GM12878 (cell line): Measurements from ENCODE around the gene LPAR6. TPM values are rescaled to one million over a fixed set of nuclear protein-coding genes. Genes with fewer than 3 reads are reported as not detected.
A peak's percentile ranks its signal among the peaks of the same experiment; 100 is the strongest.

Experiments used
- ATAC-seq: fragments of 200-7000 bp; cut with Tn5 transposase; 3 replicates; pipeline ENCODE4 v1.9.1; 2020; ENCODE audit warnings: mild to moderate bottlenecking, moderate library complexity
- BruUV-seq: library from RNA; stranded (reverse); fragments of 400-500 nt; replicated peaks from 2 replicates; lab custom pipeline; 2021; lab: Mats Ljungman, UMichigan
- CTCF ChIA-PET: fragments of 300-600 bp; sonication (Branson Sonifier 250); formaldehyde crosslinking; extraction: SDS; loops from one replicate; lab custom pipeline; 2021; ENCODE audit warnings: inconsistent platforms; lab: Yijun Ruan, JAX
- POLR2A ChIA-PET: fragments of 350-600 bp; formaldehyde crosslinking; extraction: SDS; loops from one replicate; lab custom pipeline; 2021; ENCODE audit warnings: inconsistent platforms; lab: Charles Lee
- RAD21 ChIA-PET: fragments of 300-600 bp; sonication (Branson Sonifier 250); formaldehyde crosslinking; loops from one replicate; lab custom pipeline; 2023; ENCODE audit warnings: antibody characterized with exemption; ENCODE audit not compliant: unreplicated experiment; lab: Charles Lee
- SMC1A ChIA-PET: fragments of 300-600 bp; sonication (Branson Sonifier 250); formaldehyde crosslinking; loops from one replicate; lab custom pipeline; 2023; ENCODE audit not compliant: unreplicated experiment, uncharacterized antibody; lab: Charles Lee
- DNase-seq: peaks from one replicate; pipeline ENCODE4 v3.0.0-alpha.2; 2011; ENCODE audit warnings: low read depth, low spot score
- FAIRE-seq: peaks from 3 replicates; lab custom pipeline; 2011; peaks lifted over from hg19 to GRCh38; lab: Jason Lieb, UNC
- H2AFZ ChIP-seq: 2 replicates; pipeline ENCODE4 v1.6.0; 2011; ENCODE audit warnings: low read depth, low read length, control low read depth; ENCODE audit not compliant: control insufficient read depth
- H3K27ac ChIP-seq: 2 replicates; pipeline ENCODE4 v1.5.1; 2011; ENCODE audit warnings: control low read depth; ENCODE audit not compliant: control insufficient read depth, insufficient read depth
- H3K27me3 ChIP-seq, 2 experiments: replicated peaks in 1 of 2; 2 replicates each; pipeline versions ENCODE4 v1.6.0 to v1.6.1; 2011; ENCODE audit warnings: low read length in 1 of 2; ENCODE audit not compliant: control insufficient read depth in 2 of 2, insufficient read depth in 2 of 2
- H3K36me3 ChIP-seq, 2 experiments: 2 replicates each; pipeline ENCODE4 v1.5.1; 2011; ENCODE audit warnings: low read length in 1 of 2; ENCODE audit not compliant: control insufficient read depth in 2 of 2, insufficient read depth in 2 of 2
- H3K4me1 ChIP-seq: 2 replicates; pipeline ENCODE4 v1.6.1; 2011; ENCODE audit warnings: mild to moderate bottlenecking, low read length, moderate library complexity, mixed read lengths; ENCODE audit not compliant: control insufficient read depth, insufficient read depth
- H3K4me2 ChIP-seq: 2 replicates; pipeline ENCODE4 v1.6.0; 2011; ENCODE audit warnings: control low read depth; ENCODE audit not compliant: control insufficient read depth, insufficient read depth
- H3K4me3 ChIP-seq: fragments of 200-600 bp; sonication (generic); 2 replicates; pipeline ENCODE4 v1.5.1; 2016
- H3K79me2 ChIP-seq: 2 replicates; pipeline ENCODE4 v1.6.0; 2011; ENCODE audit warnings: low read length; ENCODE audit not compliant: control insufficient read depth, insufficient read depth
- H3K9ac ChIP-seq: 2 replicates; pipeline ENCODE4 v1.8.0; 2011; ENCODE audit warnings: low read length, control low read depth, mixed read lengths; ENCODE audit not compliant: control insufficient read depth, insufficient read depth
- H3K9me3 ChIP-seq: replicated peaks from 3 replicates; pipeline ENCODE4 v1.5.1; 2011; ENCODE audit warnings: mild to moderate bottlenecking, low read length; ENCODE audit not compliant: control insufficient read depth, insufficient read depth
- H4K20me1 ChIP-seq: 2 replicates; pipeline ENCODE4 v1.6.0; 2011; ENCODE audit not compliant: control insufficient read depth, insufficient read depth
- CHD2 ChIP-seq: IDR thresholded peaks from 2 replicates; pipeline ENCODE4 v1.6.1; 2011; ENCODE audit warnings: low read depth, low read length, improper control_type of control experiment, borderline replicate concordance
- EED ChIP-seq: sonication (generic); IDR thresholded peaks from 2 replicates; pipeline ENCODE4 v1.6.1; 2016; ENCODE audit warnings: antibody characterized with exemption, low read depth
- JUNB ChIP-seq: IDR thresholded peaks from 2 replicates; pipeline ENCODE4 v1.6.1; 2016; ENCODE audit warnings: antibody characterized with exemption, mild to moderate bottlenecking
- NBN ChIP-seq: fragments of 450-650 bp; IDR thresholded peaks from 2 replicates; pipeline ENCODE4 v1.6.1; 2016
- NFIC ChIP-seq: IDR thresholded peaks from 2 replicates; pipeline ENCODE4 v1.6.1; 2012; ENCODE audit warnings: low read depth, mild to moderate bottlenecking, inconsistent platforms, low read length, moderate library complexity
- NR2F1 ChIP-seq: fragments of 450-650 bp; conservative IDR thresholded peaks from 2 replicates; pipeline ENCODE4 v1.6.1; 2017; ENCODE audit warnings: mild to moderate bottlenecking
- NRF1 ChIP-seq: conservative IDR thresholded peaks from 2 replicates; pipeline ENCODE4 v1.6.1; 2011; ENCODE audit warnings: mild to moderate bottlenecking, low read depth, low read length, improper control_type of control experiment
- RBBP5 ChIP-seq: fragments of 200-600 bp; sonication (generic); conservative IDR thresholded peaks from 2 replicates; pipeline ENCODE4 v1.6.1; 2016
- RFX5 ChIP-seq: IDR thresholded peaks from 2 replicates; pipeline ENCODE4 v1.6.1; 2011; ENCODE audit warnings: low read depth, low read length, improper control_type of control experiment
- RUNX3 ChIP-seq: IDR thresholded peaks from 2 replicates; pipeline ENCODE4 v1.6.1; 2012; ENCODE audit warnings: low read length, inconsistent platforms
- SP1 ChIP-seq: IDR thresholded peaks from one replicate; pipeline ENCODE4 v1.6.1; 2011; ENCODE audit warnings: low read depth, low read length
- ZNF622 ChIP-seq: fragments of 450-650 bp; IDR thresholded peaks from 2 replicates; pipeline ENCODE4 v1.6.1; 2017; ENCODE audit warnings: mild to moderate bottlenecking, inconsistent platforms
- WGBS: methylation state at CpG from one replicate; pipeline ENCODE4 v1.1.6; 2016; ENCODE audit warnings: low lambda C conversion rate; ENCODE audit not compliant: insufficient replicate concordance, insufficient coverage; ENCODE audit errors: missing lambda C conversion rate; 5-methylcytosine and 5-hydroxymethylcytosine counted together
- in situ Hi-C: fragments of 300-500 bp; cut with MboI; formaldehyde crosslinking; loops from 9 replicates; pipeline ENCODE4 v1.14.3; 2018; ENCODE audit warnings: mixed read lengths
- intact Hi-C: fragments of 100-400 bp; cut with micrococcal nuclease; formaldehyde crosslinking; loops from one replicate; pipeline ENCODE4 v1.14.2; 2022; ENCODE audit not compliant: unreplicated experiment
- polyA plus RNA-seq, 11 experiments: library from polyadenylated mRNA; depleted of rRNA in 4 of 11; unstranded in 6 of 11; stranded (reverse) in 5 of 11; fragments of >200 nt; fragmentation: Nextera tagmentation in 4 of 11; fragmentation: Illumina TruSeq in 1 of 11; extraction: Ambion mirVana in 4 of 11; extraction: Trizol in 1 of 11; gene quantifications; 1 replicate in 1 of 11; 2 replicates in 10 of 11; pipeline versions ENCODE4 v1.2.1 to v1.2.3, GENCODE V29; 2011 to 2016; ENCODE audit warnings: inconsistent platforms in 2 of 11, missing spikeins in 2 of 11, low read depth in 1 of 11
- total RNA-seq, 4 experiments: library from RNA; depleted of rRNA in 3 of 4; stranded (reverse); fragments of >200 nt in 3 of 4; fragmentation: Illumina TruSeq in 1 of 4; extraction: Trizol in 1 of 4; gene quantifications; 2 replicates each; pipeline versions ENCODE4 v1.2.1 to v1.2.3, GENCODE V29; 2013 to 2021
- TF ChIP-seq, protein P1 (sequence below): fragments of 150-350 bp; IDR thresholded peaks from 2 replicates; pipeline ENCODE4 v1.6.1; 2016; ENCODE audit warnings: low read depth, low read length
- TF ChIP-seq, protein P2 (sequence below): fragments of 450-650 bp; IDR thresholded peaks from 2 replicates; pipeline ENCODE4 v1.6.1; 2017; ENCODE audit warnings: mild to moderate bottlenecking, low read depth, inconsistent platforms; ENCODE audit not compliant: poor library complexity, severe bottlenecking
- TF ChIP-seq, protein P3 (sequence below): IDR thresholded peaks from 2 replicates; pipeline ENCODE4 v1.6.1; 2012; ENCODE audit warnings: low read length, inconsistent platforms

The LPAR6 gene
- total and polyA plus RNA-seq, 10 of the 15 experiments (the other 5 are each of a cell fraction or from before 2014, with no cell fraction given): 1.4 to 4.2 (median 2.8) TPM

DNA sequence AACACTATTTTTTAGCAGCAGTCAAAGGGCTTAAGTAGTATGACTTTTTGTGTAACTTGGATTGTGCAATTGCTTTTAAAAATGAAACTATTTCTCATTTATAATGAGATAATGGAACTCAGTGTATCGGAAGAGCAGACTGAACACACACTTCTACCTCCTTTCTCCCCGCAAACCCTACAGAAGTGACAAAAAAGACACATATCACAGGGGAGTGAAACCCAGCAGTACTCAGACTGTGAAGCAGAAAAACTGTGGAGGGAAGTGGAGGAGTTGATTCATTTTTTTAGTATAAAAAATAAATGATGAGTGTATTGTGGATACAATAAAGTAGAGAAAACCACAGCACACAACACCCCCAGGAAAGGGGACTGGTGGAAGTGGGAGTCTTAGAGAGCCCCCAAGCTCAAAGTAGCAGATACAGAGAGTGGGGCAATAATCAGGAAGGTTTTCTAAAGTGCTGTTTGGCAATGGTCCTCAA is 9.7 kb downstream of the LPAR6 start (continued):
- TF ChIP-seq, protein P1, sequence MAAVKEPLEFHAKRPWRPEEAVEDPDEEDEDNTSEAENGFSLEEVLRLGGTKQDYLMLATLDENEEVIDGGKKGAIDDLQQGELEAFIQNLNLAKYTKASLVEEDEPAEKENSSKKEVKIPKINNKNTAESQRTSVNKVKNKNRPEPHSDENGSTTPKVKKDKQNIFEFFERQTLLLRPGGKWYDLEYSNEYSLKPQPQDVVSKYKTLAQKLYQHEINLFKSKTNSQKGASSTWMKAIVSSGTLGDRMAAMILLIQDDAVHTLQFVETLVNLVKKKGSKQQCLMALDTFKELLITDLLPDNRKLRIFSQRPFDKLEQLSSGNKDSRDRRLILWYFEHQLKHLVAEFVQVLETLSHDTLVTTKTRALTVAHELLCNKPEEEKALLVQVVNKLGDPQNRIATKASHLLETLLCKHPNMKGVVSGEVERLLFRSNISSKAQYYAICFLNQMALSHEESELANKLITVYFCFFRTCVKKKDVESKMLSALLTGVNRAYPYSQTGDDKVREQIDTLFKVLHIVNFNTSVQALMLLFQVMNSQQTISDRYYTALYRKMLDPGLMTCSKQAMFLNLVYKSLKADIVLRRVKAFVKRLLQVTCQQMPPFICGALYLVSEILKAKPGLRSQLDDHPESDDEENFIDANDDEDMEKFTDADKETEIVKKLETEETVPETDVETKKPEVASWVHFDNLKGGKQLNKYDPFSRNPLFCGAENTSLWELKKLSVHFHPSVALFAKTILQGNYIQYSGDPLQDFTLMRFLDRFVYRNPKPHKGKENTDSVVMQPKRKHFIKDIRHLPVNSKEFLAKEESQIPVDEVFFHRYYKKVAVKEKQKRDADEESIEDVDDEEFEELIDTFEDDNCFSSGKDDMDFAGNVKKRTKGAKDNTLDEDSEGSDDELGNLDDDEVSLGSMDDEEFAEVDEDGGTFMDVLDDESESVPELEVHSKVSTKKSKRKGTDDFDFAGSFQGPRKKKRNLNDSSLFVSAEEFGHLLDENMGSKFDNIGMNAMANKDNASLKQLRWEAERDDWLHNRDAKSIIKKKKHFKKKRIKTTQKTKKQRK: no peak
- TF ChIP-seq, all 136 proteins: peak for 0

DNA sequence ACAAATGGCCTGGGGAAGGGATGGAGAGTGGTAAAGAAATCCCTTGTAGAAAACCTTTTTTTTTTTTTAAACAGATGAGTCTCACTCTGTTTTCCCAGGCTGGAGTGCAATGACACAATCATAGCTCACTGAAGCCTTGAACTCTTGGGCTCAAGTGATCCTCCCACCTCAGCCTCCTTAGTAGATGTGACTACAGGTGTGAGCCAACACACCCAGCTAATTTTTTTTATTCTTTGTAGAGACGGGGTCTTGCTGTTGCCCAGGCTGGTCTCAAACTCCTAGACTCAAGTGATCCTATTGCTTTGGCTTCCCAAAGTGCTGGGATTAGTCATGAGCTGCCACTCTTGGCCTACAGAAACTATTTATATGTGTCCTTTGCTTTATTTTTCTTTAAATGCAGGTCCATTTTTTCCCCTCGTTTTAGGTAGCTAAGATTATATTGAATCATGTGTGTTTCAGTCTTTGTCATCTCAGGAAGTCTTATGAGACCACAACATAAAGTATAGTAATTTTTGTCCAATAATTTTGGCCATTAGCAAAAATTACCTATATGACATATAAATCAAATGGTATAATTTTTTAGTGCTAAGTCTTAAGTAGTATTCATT is 10.5 kb downstream of the LPAR6 start:
- ChIA-PET CTCF (interaction anchor here (0.6 to 3.4 kb wide), 5 partner anchors 69 to 366 kb away, joined by 3 to 52 read pairs (median 4); no protein-coding TSS in a partner anchor), SMC1A (interaction anchor here (0.6 to 3.4 kb wide), 12 partner anchors 10 to 276 kb away, joined by 3 to 47 read pairs (median 4); partner anchors contain the start of gene LPAR6), POLR2A (interaction anchor here (0.6 to 1.2 kb wide), 2 partner anchors 101 to 177 kb away, joined by 3 to 5 read pairs; no protein-coding TSS in a partner anchor), RAD21 (interaction anchor here (1.5 to 3.9 kb wide), 2 partner anchors 10 to 178 kb away, joined by 4 to 70 read pairs; partner anchors contain the start of gene LPAR6)
- DNase-seq: peak; percentile 30
- no peak for FAIRE-seq
- H2AFZ ChIP-seq: no peak overlapping the region
- WGBS: 35% methylated on average over 2 of the region's 2 CpGs
- ATAC-seq: peak; percentile 36
- no peak overlapping the region for H3K9ac ChIP-seq
- H3K4me2 ChIP-seq: no peak overlapping the region; the same call in 1 of the 2 replicates
- no peaks in the 10 kb centered on the region; a peak in 1 of 4 replicates for H3K36me3 ChIP-seq
- no TSS peak for BruUV-seq
- no peaks in the 10 kb centered on the region; the same call in 1 of the 2 replicates for H3K79me2 ChIP-seq
- H3K27ac ChIP-seq: peak overlapping the region; percentile 49; the same call in 1 of the 2 replicates
- no peaks in the 10 kb centered on the region for H3K27me3 ChIP-seq
- in situ Hi-C loops (no loop called here), intact Hi-C loops (loop anchor here (2.0 kb wide), 1 partner anchor 176 kb away; no protein-coding TSS in a partner anchor)
- H3K9me3 ChIP-seq: no peaks in the 10 kb centered on the region
- H3K4me3 ChIP-seq: no peak overlapping the region
- no peaks in the 10 kb centered on the region for H4K20me1 ChIP-seq
- peaks cover 25% of the 10 kb centered on the region; the same call in 1 of the 2 replicates for H3K4me1 ChIP-seq
- TF ChIP-seq, protein P2, sequence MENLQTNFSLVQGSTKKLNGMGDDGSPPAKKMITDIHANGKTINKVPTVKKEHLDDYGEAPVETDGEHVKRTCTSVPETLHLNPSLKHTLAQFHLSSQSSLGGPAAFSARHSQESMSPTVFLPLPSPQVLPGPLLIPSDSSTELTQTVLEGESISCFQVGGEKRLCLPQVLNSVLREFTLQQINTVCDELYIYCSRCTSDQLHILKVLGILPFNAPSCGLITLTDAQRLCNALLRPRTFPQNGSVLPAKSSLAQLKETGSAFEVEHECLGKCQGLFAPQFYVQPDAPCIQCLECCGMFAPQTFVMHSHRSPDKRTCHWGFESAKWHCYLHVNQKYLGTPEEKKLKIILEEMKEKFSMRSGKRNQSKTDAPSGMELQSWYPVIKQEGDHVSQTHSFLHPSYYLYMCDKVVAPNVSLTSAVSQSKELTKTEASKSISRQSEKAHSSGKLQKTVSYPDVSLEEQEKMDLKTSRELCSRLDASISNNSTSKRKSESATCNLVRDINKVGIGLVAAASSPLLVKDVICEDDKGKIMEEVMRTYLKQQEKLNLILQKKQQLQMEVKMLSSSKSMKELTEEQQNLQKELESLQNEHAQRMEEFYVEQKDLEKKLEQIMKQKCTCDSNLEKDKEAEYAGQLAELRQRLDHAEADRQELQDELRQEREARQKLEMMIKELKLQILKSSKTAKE: no peak
- TF ChIP-seq JUNB (peak; percentile 51), ZNF622 (no peak), CHD2 (no peak), EED (no peak), RFX5 (no peak), RBBP5 (no peak), RUNX3 (peak; percentile 53), SP1 (no peak), NR2F1 (no peak), NRF1 (no peak), NBN (no peak), NFIC (peak; percentile 16; the same call in 1 of the 2 replicates)
- TF ChIP-seq, protein P3, sequence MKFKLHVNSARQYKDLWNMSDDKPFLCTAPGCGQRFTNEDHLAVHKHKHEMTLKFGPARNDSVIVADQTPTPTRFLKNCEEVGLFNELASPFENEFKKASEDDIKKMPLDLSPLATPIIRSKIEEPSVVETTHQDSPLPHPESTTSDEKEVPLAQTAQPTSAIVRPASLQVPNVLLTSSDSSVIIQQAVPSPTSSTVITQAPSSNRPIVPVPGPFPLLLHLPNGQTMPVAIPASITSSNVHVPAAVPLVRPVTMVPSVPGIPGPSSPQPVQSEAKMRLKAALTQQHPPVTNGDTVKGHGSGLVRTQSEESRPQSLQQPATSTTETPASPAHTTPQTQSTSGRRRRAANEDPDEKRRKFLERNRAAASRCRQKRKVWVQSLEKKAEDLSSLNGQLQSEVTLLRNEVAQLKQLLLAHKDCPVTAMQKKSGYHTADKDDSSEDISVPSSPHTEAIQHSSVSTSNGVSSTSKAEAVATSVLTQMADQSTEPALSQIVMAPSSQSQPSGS: peak; percentile 24; the same call in 1 of the 2 replicates
